ENCODE measurements around the gene CPEB3.

DNA sequence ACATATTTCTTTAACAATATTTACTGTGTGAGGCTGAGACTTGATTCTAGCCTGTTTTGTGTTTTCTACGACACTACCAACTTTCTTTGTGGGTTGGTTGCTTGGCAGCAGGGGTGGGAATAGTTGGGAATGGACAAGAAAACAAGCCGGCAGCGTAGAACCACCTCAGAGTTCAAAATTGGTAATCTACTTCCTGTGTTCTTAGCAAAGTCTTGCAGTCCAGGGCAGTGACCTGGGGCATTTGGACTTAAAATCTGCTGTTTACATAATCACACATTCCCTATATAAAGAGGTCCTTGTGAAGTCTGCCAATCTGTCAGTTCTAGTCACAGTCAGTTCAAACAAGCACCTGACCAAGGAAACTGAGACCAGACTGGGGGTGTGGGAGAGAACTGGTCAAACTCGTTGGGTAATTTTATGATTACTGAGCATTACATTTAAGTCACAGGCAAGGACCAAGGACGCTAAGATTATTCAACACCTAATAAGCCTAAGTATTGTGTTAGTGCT lies 167.9 kb downstream of the CPEB3 start:
- TF ChIP-seq CTCF (conservative IDR thresholded peaks at IDR 0.05; ENCODE audit: low read depth, low read length) = no peak
- TF ChIP-seq EZH2 (IDR thresholded peaks at IDR 0.05; ENCODE audit: borderline replicate concordance, low read depth, low read length, poor library complexity, severe bottlenecking) = no peak
